ENCODE measurements around the gene FOXP1.

Gene FOXP1

DNA sequence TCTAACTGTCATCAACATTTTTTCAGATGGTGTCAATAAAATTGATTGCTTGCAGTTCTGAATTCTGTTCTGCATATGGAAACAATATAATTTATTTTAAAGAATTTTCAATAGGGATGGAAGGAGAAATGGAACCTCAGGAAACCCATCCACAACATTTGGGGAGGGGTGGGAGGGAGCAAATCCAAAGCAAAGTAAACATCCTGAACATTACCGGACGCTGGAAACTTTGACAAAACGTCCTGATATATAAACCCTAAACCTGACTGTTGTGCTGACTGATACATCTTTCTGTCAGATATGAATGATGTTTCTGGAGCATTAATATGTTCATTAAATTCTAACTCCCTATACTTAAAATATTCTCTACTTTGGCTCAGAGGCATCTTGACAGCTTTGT, 479.0 kb downstream of the FOXP1 start:
- H3K9me3 ChIP-seq (ENCODE audit: control insufficient read depth, insufficient read depth, low read length) = no peaks in the 10 kb centered on the region
- no peak overlapping the region for H3K27ac ChIP-seq (ENCODE audit: low read depth, low read length)
- H3K4me3 ChIP-seq (ENCODE audit: low read depth, low read length) = no peak overlapping the region
- H3K9ac ChIP-seq (ENCODE audit: low read depth, low read length) = no peak overlapping the region
- H3K36me3 ChIP-seq (ENCODE audit: control insufficient read depth, insufficient read depth, low read length) = no peaks in the 10 kb centered on the region
- H3K27me3 ChIP-seq (ENCODE audit: control insufficient read depth, insufficient read depth, low read length) = no peaks in the 10 kb centered on the region
- H3K4me1 ChIP-seq (ENCODE audit: control insufficient read depth, insufficient read depth, low read length) = peaks cover 8% of the 10 kb centered on the region; the same call in 1 of the 2 replicates

DNA sequence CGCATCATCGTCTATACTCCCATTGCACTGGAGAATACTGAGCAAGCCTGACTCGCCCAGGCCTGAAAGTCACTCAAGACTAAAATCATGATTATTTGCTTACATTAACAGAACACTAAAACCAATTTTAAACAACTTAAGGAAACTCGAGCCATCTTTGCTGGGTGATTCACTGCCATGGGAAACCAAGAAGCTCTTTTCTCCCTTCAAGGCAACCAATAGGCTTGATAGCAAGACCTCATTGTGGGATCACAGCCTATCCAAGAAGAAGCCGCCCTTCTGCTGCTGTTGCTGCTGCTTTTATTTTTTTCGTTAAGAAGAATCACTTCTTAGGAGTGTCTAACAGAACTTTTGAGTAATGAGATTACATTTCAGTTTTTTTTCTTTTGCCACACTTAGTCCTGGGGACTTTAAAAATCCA, 479.4 kb downstream of the FOXP1 start:
- Histone ChIP-seq H3K9me3 (ENCODE audit: control insufficient read depth, insufficient read depth, low read length) (no peaks in the 10 kb centered on the region), H3K27me3 (ENCODE audit: control insufficient read depth, insufficient read depth, low read length) (no peaks in the 10 kb centered on the region), H3K4me3 (ENCODE audit: low read depth, low read length) (no peak overlapping the region), H3K9ac (ENCODE audit: low read depth, low read length) (no peak overlapping the region), H3K36me3 (ENCODE audit: control insufficient read depth, insufficient read depth, low read length) (no peaks in the 10 kb centered on the region), H3K4me1 (ENCODE audit: control insufficient read depth, insufficient read depth, low read length) (peaks cover 8% of the 10 kb centered on the region; the same call in 1 of the 2 replicates), H3K27ac (ENCODE audit: low read depth, low read length) (no peak overlapping the region)

DNA sequence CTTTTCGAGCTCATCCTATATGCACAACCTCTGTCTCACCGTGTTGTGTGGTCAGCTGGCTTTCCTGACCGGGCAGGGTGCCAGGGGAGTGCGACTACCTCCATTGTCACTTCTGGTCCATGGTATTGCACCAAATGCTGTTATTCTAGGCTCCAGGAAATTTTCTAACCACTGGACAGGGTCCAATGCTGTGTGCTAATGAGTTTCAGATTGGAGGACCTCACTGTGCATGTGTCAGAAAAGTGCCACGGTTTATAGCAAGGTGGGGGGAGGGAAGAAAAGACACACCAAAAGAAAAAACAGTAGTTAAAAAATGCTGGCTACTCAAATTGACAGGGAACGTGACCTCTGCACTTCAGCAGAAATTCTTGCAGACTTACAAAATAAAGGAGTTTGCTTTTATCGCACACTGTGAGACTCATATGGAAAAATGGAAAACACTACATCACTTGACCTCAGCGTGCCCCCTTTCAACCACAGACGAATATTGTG, 480.1 kb downstream of the FOXP1 start:
- Histone ChIP-seq H3K27me3 (ENCODE audit: control insufficient read depth, insufficient read depth, low read length) (no peaks in the 10 kb centered on the region), H3K4me3 (ENCODE audit: low read depth, low read length) (no peak overlapping the region), H3K4me1 (ENCODE audit: control insufficient read depth, insufficient read depth, low read length) (peaks cover 8% of the 10 kb centered on the region; the same call in 1 of the 2 replicates), H3K9me3 (ENCODE audit: control insufficient read depth, insufficient read depth, low read length) (no peaks in the 10 kb centered on the region), H3K9ac (ENCODE audit: low read depth, low read length) (no peak overlapping the region), H3K36me3 (ENCODE audit: control insufficient read depth, insufficient read depth, low read length) (no peaks in the 10 kb centered on the region), H3K27ac (ENCODE audit: low read depth, low read length) (no peak overlapping the region)

DNA sequence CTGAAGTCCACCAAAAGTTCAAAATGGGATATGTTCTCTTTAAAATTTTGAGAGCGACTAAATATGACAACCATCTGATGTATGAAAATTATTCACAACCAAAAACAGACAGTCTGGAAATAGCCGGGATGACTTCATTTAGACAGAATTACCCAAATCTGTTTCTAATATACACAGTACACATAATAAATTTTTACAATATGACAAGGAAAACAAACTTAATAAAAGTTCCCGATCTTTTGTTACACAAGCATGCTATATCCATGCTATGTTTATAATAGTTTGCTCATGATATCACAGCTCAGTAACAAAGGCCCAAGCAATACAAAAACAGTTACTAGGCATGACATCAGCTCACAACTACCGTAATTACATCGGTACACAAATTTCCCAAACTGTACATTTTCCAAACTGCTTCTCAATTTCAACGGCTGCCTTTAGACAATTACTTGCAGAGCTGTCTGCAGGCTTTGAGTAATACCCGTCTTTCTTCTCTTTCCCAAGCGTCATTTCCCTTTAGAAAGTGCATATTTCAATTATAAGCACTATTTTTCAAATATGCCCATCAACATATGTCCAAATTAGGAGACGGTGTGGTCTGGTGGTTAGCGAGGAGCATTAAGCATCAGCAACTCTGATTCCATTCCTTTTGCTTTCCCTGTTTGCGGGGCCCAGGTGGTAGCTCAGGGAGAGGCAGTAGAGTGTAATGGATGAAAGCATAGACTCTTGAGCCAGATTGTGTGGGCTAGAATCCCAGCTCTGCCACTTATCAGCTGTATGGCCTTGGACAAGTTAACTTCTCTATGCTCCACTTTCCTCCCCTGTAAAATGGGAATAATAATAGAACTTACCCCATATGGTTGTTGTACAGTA, 481.2 kb downstream of the FOXP1 start:
- H3K4me3 ChIP-seq (ENCODE audit: low read depth, low read length) = no peak overlapping the region
- no peak overlapping the region for H3K9ac ChIP-seq (ENCODE audit: low read depth, low read length)
- no peak overlapping the region for H3K27ac ChIP-seq (ENCODE audit: low read depth, low read length)
- peaks cover 8% of the 10 kb centered on the region; the same call in 1 of the 2 replicates for H3K4me1 ChIP-seq (ENCODE audit: control insufficient read depth, insufficient read depth, low read length)
- H3K9me3 ChIP-seq (ENCODE audit: control insufficient read depth, insufficient read depth, low read length) = no peaks in the 10 kb centered on the region
- no peaks in the 10 kb centered on the region for H3K27me3 ChIP-seq (ENCODE audit: control insufficient read depth, insufficient read depth, low read length)
- no peaks in the 10 kb centered on the region for H3K36me3 ChIP-seq (ENCODE audit: control insufficient read depth, insufficient read depth, low read length)

DNA sequence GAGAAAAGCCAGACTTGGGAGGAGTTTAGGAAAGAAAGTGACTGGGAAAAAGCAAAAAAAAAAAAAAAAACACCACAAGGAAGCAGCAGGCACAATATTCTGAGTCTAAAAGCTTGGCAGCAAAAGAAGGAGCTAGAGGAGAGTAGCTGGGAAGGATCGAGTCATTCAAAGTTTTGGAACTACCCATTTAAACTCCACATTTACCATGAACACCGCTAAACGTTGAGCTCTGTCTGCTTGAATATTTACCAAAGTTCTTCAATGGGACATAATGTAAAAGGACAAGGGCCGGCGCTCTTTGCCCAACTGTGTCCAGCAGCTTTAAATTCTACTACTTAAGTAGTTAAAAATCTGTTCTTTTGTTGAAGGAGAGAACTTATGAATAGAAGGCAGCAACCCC, 481.9 kb downstream of the FOXP1 start:
- H3K4me1 ChIP-seq (ENCODE audit: control insufficient read depth, insufficient read depth, low read length) = peaks cover 8% of the 10 kb centered on the region; the same call in 1 of the 2 replicates
- no peak overlapping the region for H3K9ac ChIP-seq (ENCODE audit: low read depth, low read length)
- H3K36me3 ChIP-seq (ENCODE audit: control insufficient read depth, insufficient read depth, low read length) = no peaks in the 10 kb centered on the region
- H3K27me3 ChIP-seq (ENCODE audit: control insufficient read depth, insufficient read depth, low read length) = no peaks in the 10 kb centered on the region
- no peaks in the 10 kb centered on the region for H3K9me3 ChIP-seq (ENCODE audit: control insufficient read depth, insufficient read depth, low read length)
- no peak overlapping the region for H3K27ac ChIP-seq (ENCODE audit: low read depth, low read length)
- no peak overlapping the region for H3K4me3 ChIP-seq (ENCODE audit: low read depth, low read length)

DNA sequence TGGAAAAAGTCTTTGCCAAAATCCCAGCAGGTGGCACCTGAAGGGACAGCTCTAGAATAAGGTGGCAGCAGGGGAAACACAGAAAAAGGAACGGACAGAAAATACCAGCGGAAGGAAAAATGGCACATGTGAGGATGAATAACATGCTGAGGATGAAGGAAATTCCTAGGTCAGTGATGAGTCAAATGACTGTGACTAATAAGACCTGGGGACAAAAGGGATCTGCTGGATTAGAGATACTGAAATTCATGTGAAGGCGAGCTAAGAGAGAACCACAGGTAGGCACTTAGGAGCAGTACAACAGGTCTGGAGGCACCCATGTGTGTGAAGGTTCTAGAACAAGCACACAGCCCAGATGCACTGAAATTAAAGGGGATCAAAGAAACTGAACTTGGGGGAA, 482.5 kb downstream of the FOXP1 start:
- Histone ChIP-seq H3K27me3 (ENCODE audit: control insufficient read depth, insufficient read depth, low read length) (no peaks in the 10 kb centered on the region), H3K9ac (ENCODE audit: low read depth, low read length) (no peak overlapping the region), H3K27ac (ENCODE audit: low read depth, low read length) (no peak overlapping the region), H3K9me3 (ENCODE audit: control insufficient read depth, insufficient read depth, low read length) (no peaks in the 10 kb centered on the region), H3K36me3 (ENCODE audit: control insufficient read depth, insufficient read depth, low read length) (no peaks in the 10 kb centered on the region), H3K4me3 (ENCODE audit: low read depth, low read length) (no peak overlapping the region), H3K4me1 (ENCODE audit: control insufficient read depth, insufficient read depth, low read length) (peaks cover 8% of the 10 kb centered on the region; the same call in 1 of the 2 replicates)

DNA sequence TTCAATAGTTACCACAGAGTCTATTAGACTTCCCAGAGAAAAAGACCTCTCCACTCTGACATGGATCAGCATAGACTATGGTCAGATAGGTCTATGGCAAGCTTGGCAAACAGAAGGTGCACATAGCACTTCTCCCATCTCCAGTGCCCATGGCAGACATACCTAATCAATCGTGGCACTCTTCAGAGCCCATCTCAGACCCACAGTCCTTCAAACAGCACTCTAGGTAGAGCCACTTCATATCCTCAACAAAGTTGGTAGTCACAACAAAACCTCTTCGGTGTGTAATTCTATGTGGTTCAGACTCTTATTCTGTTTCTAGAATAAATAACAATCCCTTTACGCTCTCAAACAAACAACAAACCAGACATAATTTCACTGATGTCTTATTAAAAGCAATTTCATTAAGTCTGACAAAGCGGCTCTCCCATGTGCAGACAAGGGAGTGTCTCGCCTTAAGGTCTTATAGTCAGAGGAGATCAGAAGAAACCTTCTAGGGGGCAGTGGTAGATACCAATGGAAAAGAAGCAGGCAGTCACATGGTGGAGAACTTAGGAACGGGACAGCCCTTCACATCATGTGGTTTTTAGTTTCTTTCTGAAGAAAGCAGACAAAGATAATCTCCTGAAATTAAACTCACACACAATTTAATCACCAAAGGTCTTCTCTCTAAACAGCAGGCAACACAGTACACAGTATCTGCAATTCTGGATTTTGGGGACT, 483.4 kb downstream of the FOXP1 start:
- no peak overlapping the region for H3K27ac ChIP-seq (ENCODE audit: low read depth, low read length)
- no peaks in the 10 kb centered on the region for H3K9me3 ChIP-seq (ENCODE audit: control insufficient read depth, insufficient read depth, low read length)
- H3K4me1 ChIP-seq (ENCODE audit: control insufficient read depth, insufficient read depth, low read length) = peaks cover 8% of the 10 kb centered on the region; the same call in 1 of the 2 replicates
- H3K27me3 ChIP-seq (ENCODE audit: control insufficient read depth, insufficient read depth, low read length) = no peaks in the 10 kb centered on the region
- H3K4me3 ChIP-seq (ENCODE audit: low read depth, low read length) = no peak overlapping the region
- no peaks in the 10 kb centered on the region for H3K36me3 ChIP-seq (ENCODE audit: control insufficient read depth, insufficient read depth, low read length)
- no peak overlapping the region for H3K9ac ChIP-seq (ENCODE audit: low read depth, low read length)

DNA sequence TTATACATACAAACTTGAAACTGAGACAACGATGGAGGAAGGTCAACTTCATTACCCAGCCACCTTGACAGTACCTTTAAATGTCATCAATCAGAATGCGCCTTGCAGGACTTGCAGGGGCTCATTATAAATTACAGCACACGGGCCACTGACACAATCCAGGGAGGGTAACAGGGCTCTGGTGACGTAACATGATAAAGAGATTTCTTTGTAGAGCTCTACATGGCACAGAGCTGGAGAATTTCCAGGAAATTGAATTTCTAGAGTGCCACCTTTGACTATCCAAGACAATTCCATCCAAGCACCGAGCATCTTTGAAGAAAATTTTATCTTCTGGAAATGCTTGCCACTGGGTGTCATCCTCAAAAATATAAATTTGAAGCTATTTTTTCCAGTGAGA, 486.0 kb downstream of the FOXP1 start:
- no peaks in the 10 kb centered on the region for H3K27me3 ChIP-seq (ENCODE audit: control insufficient read depth, insufficient read depth, low read length)
- H3K36me3 ChIP-seq (ENCODE audit: control insufficient read depth, insufficient read depth, low read length) = no peaks in the 10 kb centered on the region
- no peak overlapping the region for H3K4me3 ChIP-seq (ENCODE audit: low read depth, low read length)
- no peaks in the 10 kb centered on the region for H3K9me3 ChIP-seq (ENCODE audit: control insufficient read depth, insufficient read depth, low read length)
- H3K9ac ChIP-seq (ENCODE audit: low read depth, low read length) = no peak overlapping the region
- peaks cover 8% of the 10 kb centered on the region; the same call in 1 of the 2 replicates for H3K4me1 ChIP-seq (ENCODE audit: control insufficient read depth, insufficient read depth, low read length)
- no peak overlapping the region for H3K27ac ChIP-seq (ENCODE audit: low read depth, low read length)

DNA sequence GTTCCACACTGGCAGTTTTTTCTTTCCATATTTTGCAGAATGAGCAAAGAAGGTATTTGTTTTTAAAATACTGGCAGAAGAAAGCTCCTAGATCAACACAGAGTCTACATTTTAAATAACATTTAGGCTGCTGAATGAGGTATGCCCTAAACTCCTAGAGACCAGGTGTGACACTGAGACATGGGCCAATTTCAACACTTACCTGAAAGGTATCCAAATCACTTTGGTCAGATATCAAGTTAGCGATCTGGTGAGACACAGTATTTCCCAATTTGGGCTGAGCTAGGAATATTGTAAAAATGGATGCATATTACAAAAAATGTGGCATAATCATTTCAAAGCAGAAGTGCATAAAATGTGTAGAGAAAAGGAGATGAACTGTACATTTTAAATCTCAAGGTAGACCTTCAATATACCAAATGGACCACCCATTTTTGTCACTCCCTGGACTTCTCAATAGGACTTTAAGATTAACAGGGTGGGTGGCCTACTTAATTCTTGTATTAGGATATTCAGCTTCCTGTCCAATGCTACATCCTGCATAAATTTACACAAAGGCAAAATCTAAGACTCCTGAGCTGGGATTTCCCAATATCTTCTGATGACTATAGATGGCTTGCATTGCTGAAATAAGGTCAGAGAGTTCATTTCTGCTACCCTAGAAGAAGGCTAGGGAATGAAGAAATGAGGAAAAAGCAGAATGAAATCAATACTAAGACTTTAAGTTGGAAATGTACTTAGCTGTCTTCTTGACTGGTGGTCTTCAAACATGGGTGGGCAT, 487.8 kb downstream of the FOXP1 start:
- H3K27ac ChIP-seq (ENCODE audit: low read depth, low read length) = no peak overlapping the region
- no peak overlapping the region for H3K4me3 ChIP-seq (ENCODE audit: low read depth, low read length)
- H3K27me3 ChIP-seq (ENCODE audit: control insufficient read depth, insufficient read depth, low read length) = no peaks in the 10 kb centered on the region
- no peaks in the 10 kb centered on the region for H3K9me3 ChIP-seq (ENCODE audit: control insufficient read depth, insufficient read depth, low read length)
- no peaks in the 10 kb centered on the region for H3K36me3 ChIP-seq (ENCODE audit: control insufficient read depth, insufficient read depth, low read length)
- no peak overlapping the region for H3K9ac ChIP-seq (ENCODE audit: low read depth, low read length)
- 0 out of 2 replicates have a peak, but pooled peaks cover 2% of the 10 kb centered on the region for H3K4me1 ChIP-seq (ENCODE audit: control insufficient read depth, insufficient read depth, low read length)

DNA sequence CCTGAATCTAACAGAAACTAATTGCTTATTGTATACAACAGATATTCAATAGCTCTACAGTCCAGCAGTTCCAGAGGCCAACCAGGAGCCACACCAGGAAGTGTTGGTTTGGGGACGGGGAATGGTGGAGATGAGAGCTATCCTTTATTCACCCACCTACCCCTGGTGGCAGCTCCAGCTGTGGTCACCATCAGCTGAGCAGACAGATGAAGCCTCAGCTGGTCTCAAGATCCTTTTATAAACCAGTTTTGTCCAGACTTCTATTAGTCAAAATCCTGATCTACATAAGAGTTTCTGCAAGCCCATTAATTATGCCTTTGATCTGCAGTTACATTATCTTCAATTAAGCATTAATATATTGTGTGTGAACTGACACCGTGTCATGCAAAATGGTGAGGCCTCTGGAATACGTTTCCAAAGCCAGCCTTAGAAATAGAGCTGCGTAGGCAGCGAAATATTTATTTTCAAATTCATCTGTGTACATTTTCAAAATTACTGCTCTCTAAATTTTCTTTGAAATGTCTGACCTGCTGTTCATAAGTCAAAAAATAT, 488.8 kb downstream of the FOXP1 start:
- Histone ChIP-seq H3K27ac (ENCODE audit: low read depth, low read length) (no peak overlapping the region), H3K9ac (ENCODE audit: low read depth, low read length) (no peak overlapping the region), H3K36me3 (ENCODE audit: control insufficient read depth, insufficient read depth, low read length) (no peaks in the 10 kb centered on the region), H3K4me3 (ENCODE audit: low read depth, low read length) (no peak overlapping the region), H3K9me3 (ENCODE audit: control insufficient read depth, insufficient read depth, low read length) (no peaks in the 10 kb centered on the region), H3K27me3 (ENCODE audit: control insufficient read depth, insufficient read depth, low read length) (no peaks in the 10 kb centered on the region), H3K4me1 (ENCODE audit: control insufficient read depth, insufficient read depth, low read length) (no peaks in the 10 kb centered on the region)
